Activated naive CD4-positive, alpha-beta T cell treated with anti-CD3 and anti-CD28 coated beads, Interleukin-2, amount 50 U/mL, for 72 hours (primary cell): Measurements from ENCODE around the gene MMEL1. TPM values are rescaled to one million over a fixed set of nuclear protein-coding genes. Genes with fewer than 3 reads are reported as not detected.
A peak's percentile ranks its signal among the peaks of the same experiment; 100 is the strongest.

ENCODE experiments used
- ATAC-seq, 2 donors: fragments of 150-1000 bp; cut with Tn5 transposase; 2 replicates each; pipeline ENCODE4 v1.10.0; 2021; ENCODE audit warnings: mild to moderate bottlenecking in 2 of 2, moderate library complexity in 2 of 2
- DNase-seq, 2 donors: peaks; one replicate each; pipeline ENCODE4 v3.0.0; 2021 to 2022; ENCODE audit warnings: low spot score in 2 of 2
- H3K27ac Mint-ChIP-seq, 2 donors: one replicate each; pipeline ENCODE4 v1.8.0; 2022; ENCODE audit warnings: mild to moderate bottlenecking in 2 of 2, mixed read lengths in 2 of 2
- H3K36me3 Mint-ChIP-seq, 2 donors: one replicate each; pipeline ENCODE4 v1.8.0; 2022; ENCODE audit warnings: mixed read lengths in 2 of 2
- H3K9me3 Mint-ChIP-seq, 2 donors: one replicate each; pipeline ENCODE4 v1.8.0; 2022; ENCODE audit warnings: mixed read lengths in 2 of 2
- total RNA-seq, 2 donors: library from RNA; stranded (reverse); gene quantifications; one replicate each; pipeline ENCODE4 v1.2.3, GENCODE V29; 2022

MMEL1 gene
- total RNA-seq, 2 donors from 2014 or later = 1.4 to 2.5 TPM

- DNase-seq = no peak
- Mint-ChIP-seq H3K9me3 (peaks cover 16 to 24% of the 10 kb centered on the region in 2 donors), H3K27ac (no peak overlapping the region), H3K36me3 (peaks cover 9 to 27% of the 10 kb centered on the region in 2 donors)
- no peak for ATAC-seq
These were observed 18.7 kb downstream of the MMEL1 start for GRCh38 chr1:2614145-2614544.

GRCh38 chr1:2612591-2613365 lies 20.0 kb downstream of the MMEL1 start:
- ATAC-seq = no peak
- Mint-ChIP-seq H3K36me3 (peaks cover 9 to 27% of the 10 kb centered on the region in 2 donors), H3K9me3 (peaks cover 13 to 24% of the 10 kb centered on the region in 2 donors), H3K27ac (no peak overlapping the region)
- DNase-seq = no peak

DNA sequence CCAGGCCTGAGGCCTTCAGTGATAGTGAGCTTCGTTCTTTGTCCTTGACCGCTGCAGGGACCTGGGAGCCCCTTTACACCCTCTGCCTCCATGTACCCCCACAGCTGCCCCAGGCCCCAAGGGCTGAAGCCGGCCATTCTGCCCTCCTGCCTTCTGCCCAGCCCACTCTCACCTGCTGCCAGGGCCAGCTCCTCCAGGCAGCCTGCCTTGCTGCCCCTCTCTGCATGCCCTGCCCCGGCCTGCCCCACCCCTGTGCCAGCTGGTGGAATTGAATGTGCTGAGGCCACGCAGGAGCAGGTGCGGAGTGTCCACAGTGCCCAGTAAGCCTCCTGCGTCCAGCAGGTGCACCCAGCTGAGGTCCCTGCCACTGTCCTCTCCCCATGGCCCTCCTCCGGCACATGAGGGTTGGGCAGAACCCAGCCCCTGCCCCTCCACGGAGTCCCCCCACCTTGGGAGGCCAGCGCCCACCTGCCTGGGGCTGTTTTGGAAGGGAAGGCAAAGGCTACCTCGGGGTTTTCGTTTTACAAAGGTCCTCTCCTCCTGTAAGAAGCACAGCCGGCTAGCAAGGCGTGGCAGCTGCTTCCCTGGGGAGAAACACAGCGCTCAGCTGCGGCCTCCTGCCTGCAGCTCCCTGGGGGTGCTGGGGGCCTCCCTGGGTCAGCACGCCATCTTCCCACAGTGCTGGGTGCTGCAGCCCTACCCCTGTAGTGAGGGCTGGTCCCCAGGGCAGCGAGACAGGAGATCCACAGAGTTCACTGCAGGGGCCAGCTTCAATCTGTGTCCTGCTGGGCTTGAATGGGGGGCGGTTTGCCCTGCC lies 21.0 kb downstream of the MMEL1 start:
- no peak for DNase-seq
- ATAC-seq = no peak
- Mint-ChIP-seq H3K36me3 (peaks cover 9 to 27% of the 10 kb centered on the region in 2 donors), H3K27ac (no peak overlapping the region), H3K9me3 (peaks cover 13 to 24% of the 10 kb centered on the region in 2 donors)

DNA sequence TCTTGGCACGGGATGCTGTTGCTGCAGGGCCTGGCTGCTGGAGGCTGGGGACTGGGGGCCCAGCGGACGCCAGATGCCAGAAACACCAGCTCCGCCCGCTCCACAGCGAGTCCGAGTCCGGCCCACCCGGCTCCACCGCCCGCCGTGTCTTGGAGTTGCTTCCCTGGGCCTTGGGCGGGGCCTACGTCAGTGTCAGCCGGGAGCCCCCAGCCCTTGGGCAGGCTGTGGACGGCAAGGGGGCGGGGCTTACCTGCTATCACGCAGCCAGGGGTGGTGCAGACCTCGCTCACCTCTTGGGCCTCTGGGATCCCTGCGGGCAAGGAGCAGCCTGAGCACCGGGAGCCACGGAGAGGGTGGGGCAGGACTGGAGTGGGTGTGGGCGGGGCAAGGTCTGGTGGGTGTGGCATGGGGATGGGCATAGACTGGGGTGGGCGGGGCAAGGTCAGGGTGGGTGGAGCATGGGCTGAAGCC lies 21.8 kb downstream of the MMEL1 start:
- peak in 1 of 2 donors; percentile 49 for DNase-seq
- peak; percentile 16 to 70 for ATAC-seq

GRCh38 chr1:2610036-2610959 lies 22.5 kb downstream of the MMEL1 start:
- peak in 1 of 2 donors; percentile 40 for DNase-seq
- Mint-ChIP-seq H3K27ac (no peak overlapping the region), H3K36me3 (peaks cover 4 to 17% of the 10 kb centered on the region in 2 donors), H3K9me3 (peaks cover 11% of the 10 kb centered on the region in 2 donors)
- ATAC-seq = no peak

More for the DNA sequence above, 21.8 kb downstream of the MMEL1 start:
- Mint-ChIP-seq H3K36me3 (peaks cover 9 to 23% of the 10 kb centered on the region in 2 donors), H3K27ac (no peak overlapping the region), H3K9me3 (peaks cover 13 to 19% of the 10 kb centered on the region in 2 donors)

GRCh38 chr1:2609319-2610035 lies 23.3 kb downstream of the MMEL1 start:
- ATAC-seq (no peak), DNase-seq (peak in 1 of 2 donors; percentile 25)
- Mint-ChIP-seq H3K36me3 (peaks cover 0 to 13% of the 10 kb centered on the region in 2 donors), H3K9me3 (peaks cover 8 to 9% of the 10 kb centered on the region in 2 donors), H3K27ac (no peak overlapping the region)

DNA sequence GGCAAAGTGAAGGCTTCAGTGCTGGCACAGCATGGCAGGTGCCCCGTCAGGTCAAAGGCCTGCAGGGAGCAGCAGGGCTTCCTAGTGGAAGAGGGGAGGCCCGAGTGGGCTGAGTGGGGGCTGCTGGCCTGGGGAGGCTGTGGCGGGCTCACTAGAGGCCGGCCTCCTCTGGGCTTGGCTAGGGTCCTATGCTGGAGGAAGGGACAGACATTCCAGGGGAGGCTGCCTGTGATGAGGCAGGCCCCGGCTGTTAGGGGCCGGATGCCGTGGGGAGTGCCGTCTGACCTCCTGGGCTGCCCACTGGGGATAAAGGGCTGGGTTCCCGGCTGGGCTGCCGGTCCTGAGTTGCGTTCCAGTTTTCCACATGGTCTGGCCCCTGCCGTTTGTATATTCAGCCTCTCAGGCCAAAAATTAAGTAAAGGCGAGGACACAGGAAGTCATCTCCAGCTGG lies 25.1 kb downstream of the MMEL1 start:
- Mint-ChIP-seq H3K27ac (no peak overlapping the region), H3K9me3 (no peaks in the 10 kb centered on the region), H3K36me3 (no peaks in the 10 kb centered on the region)
- no peak for ATAC-seq
- DNase-seq = peak in 1 of 2 donors; percentile 42

DNA sequence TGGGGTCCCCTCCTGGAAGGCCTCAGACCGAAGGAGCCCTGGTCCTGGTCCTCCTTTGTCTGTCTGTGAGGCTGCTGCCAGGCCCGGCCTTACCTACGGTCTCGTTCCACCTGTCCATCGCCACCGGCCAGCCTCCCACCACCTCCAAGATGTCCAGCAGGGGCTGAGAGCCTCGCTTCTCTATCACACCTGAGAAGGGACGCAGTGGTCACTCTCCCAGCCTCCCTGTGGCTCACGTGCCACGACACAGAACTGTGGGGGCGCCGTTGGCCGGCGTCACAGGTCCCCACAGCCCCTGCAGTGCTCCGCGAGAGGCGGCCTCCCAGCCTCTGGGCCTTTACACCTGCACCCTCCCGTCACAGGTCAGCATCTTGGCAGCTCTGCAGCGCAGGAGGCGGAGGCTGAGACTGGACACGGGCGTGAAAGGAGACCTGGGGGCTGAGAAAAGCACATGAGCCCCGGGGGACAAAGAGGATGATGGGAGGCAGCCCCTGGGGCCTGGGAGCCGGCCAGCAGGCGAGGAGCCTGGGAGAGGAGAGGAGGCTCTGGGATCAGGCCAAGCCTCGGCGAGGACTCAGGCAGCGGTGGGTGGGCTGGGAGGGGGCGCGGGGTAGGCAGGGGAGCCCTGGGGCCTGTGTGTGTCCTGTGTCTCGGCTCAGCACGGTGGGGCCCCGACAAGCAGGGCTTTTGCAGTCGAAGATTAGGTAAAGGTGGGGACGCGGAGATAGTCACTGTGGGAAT lies 25.8 kb downstream of the MMEL1 start:
- DNase-seq = peak in 1 of 2 donors; percentile 35
- ATAC-seq = no peak
- no peaks in the 10 kb centered on the region for H3K9me3 Mint-ChIP-seq
- no peaks in the 10 kb centered on the region for H3K36me3 Mint-ChIP-seq
- H3K27ac Mint-ChIP-seq = no peak overlapping the region

DNA sequence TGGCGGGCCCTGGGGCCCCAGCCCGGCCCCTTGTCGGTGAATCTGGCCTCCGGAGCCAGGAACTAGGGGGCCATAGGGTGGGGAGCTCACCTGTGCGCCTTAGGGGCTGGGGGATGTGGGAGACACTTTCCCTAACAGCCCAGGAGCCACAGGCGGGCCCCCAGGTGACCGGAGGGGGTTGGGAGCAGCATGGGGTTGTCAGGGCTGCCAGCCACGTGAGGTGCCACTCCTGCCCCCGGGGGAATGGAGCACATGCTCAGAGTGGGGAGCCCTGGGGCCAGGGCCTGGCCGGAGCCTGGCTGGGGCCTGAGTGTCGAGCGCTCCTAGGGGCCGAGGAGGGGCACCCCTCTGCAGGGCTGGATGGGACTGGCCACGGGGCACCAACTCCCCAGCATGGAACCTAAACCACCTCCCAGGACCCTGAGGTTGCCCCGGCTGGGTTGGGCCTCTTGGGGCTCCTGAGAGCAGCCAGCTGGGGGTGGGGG lies 26.4 kb downstream of the MMEL1 start:
- DNase-seq = peak in 1 of 2 donors; percentile 51
- Mint-ChIP-seq H3K9me3 (no peaks in the 10 kb centered on the region), H3K36me3 (no peaks in the 10 kb centered on the region), H3K27ac (no peak overlapping the region)
- ATAC-seq = no peak

DNA sequence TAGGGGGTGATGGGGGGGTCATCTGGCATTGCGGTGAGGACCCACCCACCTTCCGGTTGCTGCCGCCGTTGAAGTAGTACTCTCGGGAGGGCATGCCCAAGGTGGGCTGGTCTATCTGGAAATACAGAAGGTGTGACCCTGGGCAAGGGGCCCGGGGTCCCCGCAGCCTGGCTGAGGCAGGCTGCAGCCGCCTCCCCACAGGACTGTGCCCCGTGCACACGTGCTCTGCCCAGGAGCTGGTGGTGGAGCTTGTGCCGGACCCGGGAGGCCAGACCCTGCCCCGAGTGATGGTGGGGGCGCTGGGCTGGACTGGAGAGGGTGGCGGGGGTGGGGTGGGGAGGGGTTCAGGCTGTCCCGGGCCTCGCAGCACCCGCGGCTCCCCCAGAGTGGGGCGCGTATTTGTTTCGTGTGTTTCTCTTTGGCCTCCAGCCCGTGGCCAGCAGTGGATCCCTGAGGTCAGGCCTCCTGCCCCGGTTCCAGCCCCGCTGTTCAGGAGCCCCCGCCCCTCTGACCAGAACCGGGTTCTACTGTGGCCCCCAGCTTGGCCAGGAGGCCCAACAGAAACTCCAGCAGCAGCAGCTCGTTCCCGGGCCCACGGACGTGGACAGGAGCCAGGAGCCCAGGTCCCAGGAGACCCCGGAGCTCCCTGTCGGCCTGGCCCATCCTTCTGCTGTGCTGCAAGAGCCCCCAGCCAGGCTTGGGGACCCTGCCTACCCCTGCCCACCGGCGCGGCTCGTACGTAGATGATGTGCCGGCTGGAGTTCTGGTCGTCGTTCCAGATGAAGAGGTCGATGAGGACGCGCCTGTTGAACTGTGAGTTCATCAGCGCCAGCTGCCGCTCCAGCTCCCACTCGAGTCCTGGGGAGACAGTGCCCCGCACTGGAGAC lies 27.1 kb downstream of the MMEL1 start:
- Mint-ChIP-seq H3K27ac (no peak overlapping the region), H3K9me3 (no peaks in the 10 kb centered on the region), H3K36me3 (no peaks in the 10 kb centered on the region)
- DNase-seq (peak in 1 of 2 donors; percentile 52), ATAC-seq (no peak)

DNA sequence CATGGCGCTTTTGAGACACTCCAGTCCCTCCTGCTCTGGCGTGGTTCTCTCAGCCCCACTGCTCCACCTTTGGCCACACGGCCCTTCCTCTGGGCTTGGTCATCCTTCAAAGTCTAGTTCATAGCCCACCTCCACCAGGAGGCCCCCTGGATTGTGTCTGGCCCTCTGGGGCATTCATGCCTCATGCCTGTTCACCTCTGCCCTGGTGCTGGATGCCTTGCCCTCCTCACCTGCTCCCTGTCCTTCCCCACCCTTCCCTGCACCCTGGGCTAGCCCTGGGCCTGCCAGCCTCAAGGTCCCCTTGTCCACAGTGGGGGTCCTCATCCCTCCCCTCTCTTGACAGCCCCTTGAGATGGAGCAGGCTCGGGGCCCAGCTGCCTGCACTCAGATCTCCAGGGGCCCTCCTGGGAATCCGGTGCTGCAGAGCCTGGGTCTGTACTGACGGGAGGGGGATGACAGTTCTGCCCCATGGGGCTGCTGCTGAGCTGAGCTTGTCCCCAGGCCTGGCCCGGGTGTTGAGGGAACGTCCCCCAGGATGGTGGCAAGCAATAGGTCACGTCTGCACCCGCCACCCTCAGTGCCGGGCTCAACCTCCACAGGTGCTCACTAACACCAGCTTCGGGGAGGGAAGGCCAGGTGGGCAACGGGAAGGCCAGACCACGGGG lies 27.8 kb downstream of the MMEL1 start:
- Mint-ChIP-seq H3K9me3 (no peaks in the 10 kb centered on the region), H3K36me3 (no peaks in the 10 kb centered on the region), H3K27ac (no peak overlapping the region)
- ATAC-seq (peak in 1 of 2 donors; percentile 13), DNase-seq (no peak)

DNA sequence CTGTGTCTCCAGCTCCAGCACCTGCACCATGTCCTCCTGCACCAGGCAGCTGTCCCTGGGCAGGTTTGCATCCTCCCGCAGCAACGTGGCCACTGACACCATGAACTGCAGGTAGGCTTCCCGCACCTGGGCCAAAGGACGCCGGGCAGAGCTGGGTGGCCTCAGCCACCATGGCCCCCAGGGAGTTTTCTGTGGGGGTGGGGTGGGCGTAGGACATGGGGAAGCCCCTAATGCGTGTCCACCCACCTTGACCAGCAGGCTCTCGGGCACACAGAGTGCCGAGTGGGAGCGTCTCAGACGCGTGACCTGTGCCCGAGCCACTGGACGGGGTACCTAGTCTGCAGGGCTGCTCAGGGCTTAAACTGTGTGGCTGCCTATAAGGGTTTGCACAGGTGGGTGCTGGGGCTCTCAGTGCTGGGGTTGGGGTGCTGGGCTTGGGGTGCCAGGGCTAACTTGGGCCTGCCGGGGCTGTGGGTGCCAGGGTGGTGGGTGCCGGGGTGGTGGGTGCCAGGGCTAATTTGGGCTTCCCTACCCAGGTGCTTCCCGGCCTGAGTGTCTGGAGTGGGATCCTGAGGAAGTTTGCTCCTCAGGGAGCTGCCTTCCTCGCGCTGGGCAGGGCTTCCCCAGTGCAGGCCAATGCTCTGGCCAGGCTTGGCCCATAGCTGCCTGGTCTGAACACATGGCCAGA lies 28.5 kb downstream of the MMEL1 start:
- peak in 1 of 2 donors; percentile 16 for ATAC-seq
- Mint-ChIP-seq H3K36me3 (no peaks in the 10 kb centered on the region), H3K9me3 (no peaks in the 10 kb centered on the region), H3K27ac (no peak overlapping the region)
- no peak for DNase-seq

DNA sequence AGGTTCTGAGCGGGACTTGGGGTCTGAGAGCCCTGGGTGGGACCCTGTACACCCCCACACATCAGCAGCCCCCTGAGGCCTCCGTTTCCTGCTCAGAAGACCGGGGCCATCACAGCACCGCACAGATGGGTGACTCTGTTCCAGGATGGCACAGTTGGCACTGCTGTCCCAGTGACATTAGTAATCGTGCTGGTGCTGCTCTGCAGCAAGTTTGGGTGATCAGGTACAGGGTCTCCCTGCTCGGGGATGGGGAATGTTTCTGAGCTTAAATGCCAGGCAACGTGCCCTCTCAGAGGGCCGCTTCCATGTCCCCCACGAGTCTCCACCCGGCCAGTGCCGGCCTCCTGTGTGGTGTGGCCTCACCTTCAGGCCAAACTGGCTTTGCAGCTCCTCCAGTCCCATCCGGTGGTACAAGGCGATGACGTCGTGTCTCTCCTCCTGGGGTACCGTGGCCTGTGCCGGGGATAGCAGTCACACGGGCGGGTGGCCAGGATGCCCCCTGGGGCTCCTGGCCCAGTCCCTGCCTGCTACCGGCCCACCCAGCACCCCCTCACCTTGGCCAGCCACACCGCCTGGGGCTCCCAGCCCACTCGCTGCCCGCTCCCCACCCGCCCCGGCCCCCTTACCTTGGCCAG lies 29.2 kb downstream of the MMEL1 start:
- DNase-seq (no peak), ATAC-seq (no peak)
- Mint-ChIP-seq H3K36me3 (no peaks in the 10 kb centered on the region), H3K27ac (no peak overlapping the region), H3K9me3 (no peaks in the 10 kb centered on the region)
